Glomerular visceral epithelial cell (primary cell): ENCODE results near the gene DPY19L3.
"Not testable (repeated sequence)": the region's sequence is repeated elsewhere in the genome, so short reads cannot be mapped to it uniquely, and the experiment has no call there.

Experiments used
- DNase-seq: peaks from one replicate; pipeline ENCODE4 v3.0.0-alpha.2; 2016; ENCODE audit errors: extremely low spot score

The DPY19L3 gene, protein sequence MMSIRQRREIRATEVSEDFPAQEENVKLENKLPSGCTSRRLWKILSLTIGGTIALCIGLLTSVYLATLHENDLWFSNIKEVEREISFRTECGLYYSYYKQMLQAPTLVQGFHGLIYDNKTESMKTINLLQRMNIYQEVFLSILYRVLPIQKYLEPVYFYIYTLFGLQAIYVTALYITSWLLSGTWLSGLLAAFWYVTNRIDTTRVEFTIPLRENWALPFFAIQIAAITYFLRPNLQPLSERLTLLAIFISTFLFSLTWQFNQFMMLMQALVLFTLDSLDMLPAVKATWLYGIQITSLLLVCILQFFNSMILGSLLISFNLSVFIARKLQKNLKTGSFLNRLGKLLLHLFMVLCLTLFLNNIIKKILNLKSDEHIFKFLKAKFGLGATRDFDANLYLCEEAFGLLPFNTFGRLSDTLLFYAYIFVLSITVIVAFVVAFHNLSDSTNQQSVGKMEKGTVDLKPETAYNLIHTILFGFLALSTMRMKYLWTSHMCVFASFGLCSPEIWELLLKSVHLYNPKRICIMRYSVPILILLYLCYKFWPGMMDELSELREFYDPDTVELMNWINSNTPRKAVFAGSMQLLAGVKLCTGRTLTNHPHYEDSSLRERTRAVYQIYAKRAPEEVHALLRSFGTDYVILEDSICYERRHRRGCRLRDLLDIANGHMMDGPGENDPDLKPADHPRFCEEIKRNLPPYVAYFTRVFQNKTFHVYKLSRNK

DNA sequence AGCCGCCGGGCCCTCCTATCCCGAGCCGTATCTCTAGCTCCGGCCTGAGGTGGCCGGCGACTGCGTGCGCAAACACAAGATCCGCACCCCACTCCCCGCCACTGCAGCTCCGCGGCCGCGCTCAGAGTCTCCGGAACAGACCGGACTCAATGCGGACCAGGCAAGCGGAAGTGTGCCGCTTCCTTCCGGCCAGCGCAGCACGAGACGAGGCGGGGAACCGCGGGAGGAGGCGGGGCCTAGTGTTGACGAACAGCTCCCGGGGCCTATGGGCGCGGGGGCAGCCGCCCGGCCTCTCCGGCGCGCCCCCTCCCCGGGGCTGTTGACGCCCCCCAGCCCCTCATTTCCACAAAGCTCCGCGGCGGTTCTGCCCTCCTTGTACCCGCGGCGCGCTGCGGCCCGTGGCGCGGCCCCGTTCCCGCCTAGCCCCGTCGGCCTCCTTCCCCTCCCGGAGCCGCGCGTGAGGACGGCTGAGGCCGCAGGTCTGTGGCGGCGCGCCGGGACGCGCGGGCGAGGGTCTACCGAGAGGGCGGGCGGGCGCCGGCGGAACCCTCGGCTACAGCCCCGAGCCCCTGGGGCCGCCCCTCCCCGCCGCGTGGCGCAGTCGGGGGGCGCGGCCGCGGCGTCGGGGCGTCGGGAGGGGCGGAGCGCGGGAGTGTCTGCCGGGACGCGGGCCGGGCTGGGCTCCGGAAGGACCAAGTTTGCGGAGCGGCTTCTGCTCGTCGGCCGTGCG, at the start of gene DPY19L3:
Gene DPY19L3 (plus strand): TSS at position 340 of the 730 bp plus-strand sequence. CDS start 2,484 bp downstream, outside the sequence.
- DNase-seq = peak; percentile 94

DNA sequence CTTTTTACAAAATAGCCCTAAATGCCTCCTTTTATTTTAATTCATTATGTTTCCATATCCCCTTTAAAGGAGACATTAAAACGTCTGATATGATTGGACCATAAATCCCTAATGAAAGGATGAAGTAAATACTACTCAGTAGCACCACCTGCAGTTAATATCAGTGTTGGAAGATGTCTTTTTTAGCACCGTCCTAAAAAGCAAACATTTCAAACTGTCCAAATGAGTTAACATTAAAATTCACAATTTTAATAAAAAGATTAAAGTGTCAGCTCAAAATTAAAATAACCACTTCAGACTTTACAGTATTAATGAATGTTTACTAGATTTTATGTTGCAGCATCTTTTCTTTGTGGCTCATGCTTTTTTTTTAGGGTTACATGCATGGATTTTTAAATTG, 47.9 kb upstream of the DPY19L3 start:
- DNase-seq = no peak

DNA sequence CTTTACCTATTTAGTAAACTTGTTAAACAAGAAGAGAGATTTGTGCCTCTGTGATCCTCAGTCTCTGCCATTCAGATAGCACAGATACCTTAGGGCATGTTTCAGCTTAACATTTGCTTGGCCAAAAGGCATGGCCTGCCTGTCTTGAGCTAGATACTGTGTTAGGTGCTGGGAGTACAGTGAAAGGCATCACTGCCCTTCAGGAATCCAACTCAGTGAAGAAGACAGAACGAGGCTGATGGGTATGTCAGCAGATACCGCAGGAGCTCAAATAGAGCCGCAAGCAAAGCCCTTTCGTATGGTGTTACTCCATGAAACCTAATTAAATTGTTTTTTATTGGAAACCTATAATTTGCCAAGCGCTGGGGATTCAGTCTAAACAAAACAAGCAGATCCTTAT, 47.2 kb upstream of the DPY19L3 start:
- peak; percentile 35 for DNase-seq

DNA sequence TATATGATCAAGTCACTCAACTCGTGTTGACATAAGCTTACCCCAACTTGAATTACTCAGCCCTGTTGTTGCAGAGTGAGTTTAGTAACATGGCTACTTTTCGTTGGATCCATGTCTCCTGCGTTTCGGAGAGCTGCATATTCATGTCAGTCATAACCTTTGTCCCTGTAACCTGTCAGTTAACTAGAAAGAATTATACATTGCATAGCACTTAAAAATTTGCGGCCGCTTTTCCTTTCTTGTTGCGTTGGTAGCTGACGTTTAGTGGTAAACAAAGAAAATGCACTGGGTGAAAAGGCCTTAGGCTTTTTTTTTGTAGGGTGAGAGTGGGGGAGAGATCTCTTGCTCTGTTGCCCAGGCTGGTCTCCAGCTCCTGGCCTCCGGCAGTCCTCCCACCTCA, 46.0 kb upstream of the DPY19L3 start:
- no peak for DNase-seq

DNA sequence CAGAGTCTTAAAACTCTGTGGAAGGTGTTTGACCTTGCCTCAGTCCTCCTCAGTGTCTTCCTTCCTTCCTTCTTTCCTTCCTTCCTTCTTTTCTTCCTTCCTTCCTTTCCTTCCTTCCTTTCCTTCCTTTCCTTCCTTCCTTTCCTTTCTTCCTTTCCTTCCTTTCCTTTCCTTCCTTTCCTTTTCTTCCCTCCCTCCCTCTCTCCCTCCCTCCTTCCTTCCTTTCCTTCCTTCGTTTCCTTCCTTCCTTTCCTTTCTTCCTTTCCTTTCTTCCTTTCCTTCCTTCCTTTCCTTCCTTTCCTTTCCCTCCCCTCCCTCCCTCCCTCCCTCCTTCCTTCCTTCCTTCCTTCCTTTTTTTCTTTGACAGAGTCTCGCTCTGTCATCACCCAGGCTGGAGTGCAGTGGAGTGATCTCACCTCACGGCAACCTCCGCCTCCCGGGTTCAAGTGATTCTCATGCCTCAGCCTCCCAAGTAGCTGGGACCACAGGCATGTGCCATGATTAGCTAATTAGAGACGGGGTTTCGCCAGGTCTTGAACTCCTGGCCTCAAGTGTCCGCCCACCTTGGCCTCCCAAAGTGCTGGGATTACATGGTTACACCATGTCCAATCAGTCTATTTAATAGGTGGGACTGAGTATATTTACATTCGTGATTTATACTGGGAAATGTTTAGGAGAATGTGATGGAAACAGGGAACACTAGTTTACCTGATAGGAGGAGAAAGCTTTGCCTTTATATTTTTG, 43.8 kb upstream of the DPY19L3 start:
- no peak for DNase-seq

DNA sequence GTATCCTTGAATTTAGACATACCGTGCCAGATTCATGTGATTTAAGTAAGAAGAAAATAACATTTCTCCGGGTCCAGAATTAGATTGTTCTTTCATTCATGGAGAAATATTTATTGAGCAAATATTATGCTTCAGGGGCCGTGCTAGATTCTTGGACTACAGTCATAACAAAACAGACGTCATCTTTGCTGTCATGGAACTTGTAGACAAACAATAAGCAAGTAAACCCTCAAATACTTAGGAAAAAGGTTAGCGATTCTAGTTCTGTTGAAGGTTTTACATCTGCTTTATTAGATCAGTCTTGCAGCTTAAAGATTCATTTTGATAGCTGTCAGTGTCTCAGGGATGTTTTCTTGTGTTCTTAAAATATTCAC, 43.3 kb upstream of the DPY19L3 start:
- DNase-seq = no peak

DNA sequence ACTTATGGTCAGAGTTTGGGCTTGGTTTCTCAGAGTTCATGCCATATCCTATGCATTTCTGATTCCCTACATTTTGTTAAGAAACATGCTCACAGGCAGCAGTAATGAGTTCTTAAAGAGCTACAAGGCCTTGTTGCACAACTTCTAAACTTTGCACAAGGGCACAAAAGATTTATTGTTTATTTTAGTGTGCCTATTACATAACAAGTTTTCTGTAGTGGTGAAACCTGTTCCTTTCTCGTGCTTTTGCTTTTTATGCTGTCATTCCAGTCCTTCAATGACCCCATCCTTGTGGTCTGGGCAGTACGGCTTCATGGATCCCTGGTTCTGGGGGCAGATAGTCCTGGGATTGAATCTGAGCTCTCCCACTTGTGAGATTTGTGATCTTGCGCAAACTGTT, 42.4 kb upstream of the DPY19L3 start:
- no peak for DNase-seq

DNA sequence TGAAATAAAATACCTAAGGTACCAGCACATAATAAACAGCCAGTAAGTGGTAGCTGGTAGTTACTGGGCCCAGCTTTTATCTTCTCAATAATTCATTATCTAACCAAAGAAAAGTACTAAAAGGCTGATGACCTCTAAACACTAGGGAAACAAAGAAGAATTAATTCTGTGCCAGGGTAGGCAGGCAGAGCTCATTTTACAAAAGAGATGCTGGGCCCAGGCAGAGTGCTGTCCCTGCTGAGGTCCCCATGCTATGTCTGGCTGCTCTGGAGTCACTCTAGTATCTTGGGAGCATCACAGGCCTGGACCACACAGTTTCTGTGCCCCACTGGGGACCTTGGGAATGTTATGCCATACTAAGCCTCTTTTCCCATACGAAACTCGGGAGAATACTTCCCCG, 41.9 kb upstream of the DPY19L3 start:
- no peak for DNase-seq

DNA sequence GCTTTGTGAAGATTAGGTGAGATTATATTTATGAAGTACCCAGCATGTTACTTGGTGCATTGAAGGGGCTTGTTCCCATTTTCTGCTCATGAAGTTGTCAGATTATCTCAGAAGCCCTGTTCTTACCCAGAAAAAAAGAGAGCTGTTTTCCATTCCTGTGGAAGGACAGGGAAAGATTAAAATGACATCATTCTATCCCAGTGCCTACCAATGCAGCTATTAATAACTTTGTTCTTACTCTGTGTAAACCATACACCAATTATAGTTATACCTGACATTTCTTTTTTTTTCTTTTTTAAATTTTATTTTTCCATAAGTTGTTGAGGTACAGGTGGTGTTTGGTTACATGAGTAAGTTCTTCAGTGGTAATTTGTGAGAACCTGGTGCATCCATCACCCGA, 41.5 kb upstream of the DPY19L3 start:
- DNase-seq = no peak

DNA sequence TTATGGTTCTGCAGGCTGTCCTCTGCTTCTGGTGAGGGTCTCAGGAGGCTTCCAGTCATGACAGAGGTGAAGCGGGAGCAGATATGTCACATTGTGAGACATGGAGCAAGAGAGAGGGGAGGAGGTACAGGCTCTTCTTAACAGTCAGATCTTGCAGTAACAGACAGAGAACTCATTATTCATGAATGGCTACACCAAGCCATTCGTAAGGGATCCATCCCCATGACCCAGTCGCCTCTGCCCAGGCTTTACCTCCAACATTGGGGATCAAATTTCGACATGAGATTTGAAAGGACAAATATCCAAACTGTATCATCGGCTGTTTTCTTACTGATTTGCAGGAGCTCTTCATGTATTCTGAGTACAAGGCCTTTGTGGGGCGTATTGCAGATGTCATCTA, 38.5 kb upstream of the DPY19L3 start:
- DNase-seq = no peak

DNA sequence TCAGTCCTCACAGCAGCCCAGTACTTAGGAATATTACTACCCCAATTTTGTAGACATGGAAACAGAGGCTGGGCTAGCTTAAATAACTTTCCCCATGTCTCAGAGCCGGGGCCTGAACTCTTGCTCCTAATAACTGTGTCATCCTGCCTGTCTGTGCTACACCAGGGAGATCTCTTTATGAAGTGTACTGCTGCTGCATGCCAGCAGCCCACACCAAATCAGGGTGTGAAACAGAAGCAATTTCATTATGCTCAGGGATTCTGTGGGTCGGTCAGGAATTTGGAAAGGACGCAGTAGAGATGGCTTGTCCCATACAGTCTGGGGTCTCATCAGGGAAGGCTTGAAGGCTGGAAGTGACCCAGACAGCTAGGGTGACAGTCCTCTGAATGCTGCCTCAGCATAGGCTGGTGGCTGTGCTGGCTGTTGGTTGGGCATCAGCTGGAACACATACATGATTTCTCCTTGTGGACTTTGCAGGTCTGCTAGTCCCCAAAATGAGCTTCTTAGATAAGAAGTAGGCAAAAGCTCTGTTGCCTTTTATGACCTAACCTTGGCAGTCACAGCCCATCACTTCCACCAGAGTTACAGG, 37.5 kb upstream of the DPY19L3 start:
- no peak for DNase-seq

DNA sequence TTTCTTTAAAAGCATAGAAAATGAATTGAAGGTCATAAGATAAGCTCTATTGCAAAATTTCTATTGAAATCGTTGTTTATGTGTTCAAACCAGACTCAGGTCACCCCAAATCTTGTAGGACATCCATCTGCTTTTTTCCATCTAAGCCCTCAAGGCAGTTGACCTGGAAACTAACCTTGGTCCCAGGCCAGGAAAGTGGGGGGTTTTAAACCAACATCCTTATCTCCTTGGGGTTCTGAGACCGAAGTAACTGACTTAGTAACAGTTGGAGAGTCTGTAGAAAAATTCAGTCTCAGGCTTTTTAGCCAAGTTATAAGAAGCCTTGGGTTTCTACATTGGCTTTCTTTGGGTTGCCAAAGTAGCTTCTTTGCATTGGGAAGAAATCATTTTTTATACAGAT, 36.8 kb upstream of the DPY19L3 start:
- no peak for DNase-seq

DNA sequence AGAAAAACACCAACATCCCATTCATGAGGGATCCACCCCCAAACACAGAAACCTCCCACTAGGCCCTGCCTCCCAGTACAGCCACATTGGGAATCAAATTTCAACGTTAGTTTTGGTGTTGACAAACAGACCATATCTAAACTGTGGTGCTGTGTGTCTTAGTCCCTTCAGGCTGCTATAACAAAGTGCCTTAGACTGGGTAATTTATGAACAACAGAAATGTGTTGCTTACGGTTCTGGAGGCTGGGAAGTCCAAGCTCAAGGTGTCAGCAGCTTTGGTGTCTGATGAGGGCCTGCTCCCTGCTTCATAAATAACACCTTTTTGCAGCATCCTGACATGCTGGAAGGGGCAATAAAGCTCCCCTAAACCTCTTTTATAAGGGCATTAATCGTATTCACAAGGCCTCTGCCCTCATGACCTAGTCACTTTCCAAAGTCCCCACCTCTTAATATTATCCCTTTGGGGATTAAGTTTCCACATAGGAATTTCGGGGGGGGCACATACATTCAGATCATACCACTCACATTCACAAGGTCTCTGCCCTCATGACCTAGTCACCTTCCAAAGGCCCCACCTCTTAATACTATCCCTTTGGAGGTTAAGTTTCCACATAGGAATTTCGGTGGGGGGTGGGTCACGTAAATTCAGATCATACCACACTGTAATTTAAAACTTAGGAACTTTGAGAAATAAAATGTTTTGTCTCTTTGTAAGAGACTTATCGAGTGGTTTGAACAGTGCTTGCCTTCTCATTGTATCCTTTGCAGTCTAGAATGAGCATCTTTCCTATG, 32.6 kb upstream of the DPY19L3 start:
- DNase-seq = peak; percentile 13

DNA sequence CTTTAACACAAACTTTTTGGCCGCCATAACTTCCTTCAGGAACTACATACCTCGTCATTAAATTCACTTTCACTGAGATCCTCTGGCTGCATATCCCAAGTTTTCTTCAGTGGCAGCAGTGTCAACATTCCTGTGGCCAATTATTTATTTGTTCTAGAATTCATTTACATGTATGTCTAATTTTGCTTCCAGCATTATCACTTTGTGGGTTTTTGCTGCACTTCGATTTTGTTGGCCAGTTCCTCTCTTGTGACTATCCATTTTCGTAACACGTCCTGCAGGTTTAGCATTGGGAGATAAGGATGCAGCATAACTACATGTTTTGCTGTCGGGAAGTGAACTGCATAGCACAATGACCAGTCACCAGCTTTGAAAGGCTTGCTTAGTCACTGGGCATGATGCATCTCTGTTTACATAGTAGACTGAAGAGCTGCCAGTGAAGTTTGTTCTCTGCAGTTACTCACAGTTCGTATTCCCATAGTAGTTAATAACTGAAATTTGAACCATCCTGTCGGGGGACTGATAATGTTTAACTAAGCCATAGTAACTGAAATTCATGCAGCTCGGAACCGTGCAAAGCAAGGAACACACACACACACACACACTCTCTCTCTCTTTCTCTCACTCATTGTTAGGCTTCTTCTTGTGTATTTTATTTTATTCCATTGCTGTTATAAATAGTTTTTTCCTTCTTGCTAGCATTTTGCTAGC, 31.8 kb upstream of the DPY19L3 start:
- DNase-seq = peak; percentile 95

DNA sequence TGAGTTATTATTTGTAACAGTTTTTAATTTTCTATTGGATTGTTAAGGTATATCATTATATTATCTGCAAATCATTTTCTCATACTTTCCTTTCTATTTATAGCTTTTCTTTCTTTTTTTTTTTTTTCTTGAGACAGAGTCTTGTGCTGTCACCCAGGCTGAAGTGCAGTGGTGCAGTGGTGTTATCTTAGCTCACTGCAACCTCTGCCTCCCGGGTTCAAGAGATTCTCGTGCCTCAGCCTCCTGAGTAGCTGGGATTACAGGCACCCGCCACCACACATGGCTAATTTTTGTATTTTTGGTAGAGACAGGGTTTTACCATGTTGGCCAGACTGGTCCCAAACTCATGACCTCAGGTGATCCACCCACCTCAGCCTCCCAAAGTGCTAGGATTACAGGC, 31.2 kb upstream of the DPY19L3 start:
- DNase-seq = not testable (repeated sequence)

DNA sequence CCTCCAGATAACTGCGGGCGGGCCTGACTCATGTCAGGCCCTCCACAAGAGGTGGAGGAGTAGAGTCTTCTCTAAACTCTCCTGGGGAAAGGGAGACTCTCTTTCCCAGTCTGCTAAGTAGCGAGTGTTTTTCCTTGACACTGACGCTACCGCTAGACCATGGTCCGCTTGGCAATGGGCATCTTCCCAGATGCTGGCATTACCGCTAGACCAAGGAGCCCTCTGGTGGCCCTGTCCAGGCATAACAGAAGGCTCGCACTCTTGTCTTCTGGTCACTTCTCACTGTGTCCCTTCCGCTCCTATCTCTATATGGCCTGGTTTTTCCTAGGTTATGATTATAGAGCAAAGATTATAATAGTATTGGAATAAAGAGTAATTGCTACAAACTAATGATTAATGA, 28.5 kb upstream of the DPY19L3 start:
- peak; percentile 12 for DNase-seq

DNA sequence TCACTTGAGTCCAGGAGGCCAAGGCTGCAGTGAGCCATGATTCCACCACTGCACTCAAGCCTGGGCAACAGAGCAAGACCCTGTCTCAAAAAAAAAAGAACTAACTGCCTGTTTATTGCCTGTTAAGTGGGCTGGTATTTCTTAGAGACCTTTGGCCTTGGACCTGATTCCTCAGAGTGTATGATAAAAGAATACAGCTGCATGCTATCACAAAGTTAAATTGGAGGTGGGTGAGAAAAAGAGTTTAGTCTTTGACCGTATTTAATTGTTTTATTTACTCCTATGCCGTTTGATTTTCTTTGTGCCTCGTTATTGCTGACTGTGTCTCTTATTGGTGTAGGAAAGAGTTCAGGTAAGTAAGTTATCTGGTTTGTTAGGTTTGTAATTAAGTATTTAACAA, 25.3 kb upstream of the DPY19L3 start:
- no peak for DNase-seq

DNA sequence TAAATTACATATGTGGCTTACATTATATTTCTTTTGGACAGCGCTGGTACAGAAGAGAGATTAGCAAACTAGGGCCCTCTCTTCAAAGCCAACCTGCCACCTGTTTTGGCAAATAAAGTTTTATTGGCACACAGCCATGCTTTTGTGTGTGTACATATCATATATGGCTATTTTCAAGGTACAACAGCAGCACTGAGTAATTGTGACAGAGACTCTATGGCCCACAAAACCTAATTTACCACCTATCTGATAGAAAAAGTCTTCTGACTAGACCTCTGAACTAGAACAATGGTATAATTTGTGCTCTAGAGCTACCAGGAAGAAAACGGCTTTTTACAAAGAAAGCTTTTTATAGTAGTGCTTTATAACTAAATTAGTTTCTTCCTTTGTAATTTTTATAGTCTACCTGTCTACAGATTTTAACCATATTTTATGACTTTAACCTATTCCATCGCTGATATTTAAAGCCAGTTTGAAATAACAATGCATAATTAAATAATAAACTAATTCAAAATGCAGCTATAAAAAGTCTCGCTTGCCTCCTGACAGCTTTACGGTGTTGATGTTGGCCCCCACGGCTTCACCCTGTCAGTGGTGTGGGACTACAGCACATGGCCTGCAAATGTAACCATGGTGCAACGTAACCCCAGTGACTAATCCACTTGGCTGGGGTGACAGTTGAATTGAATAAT, 17.7 kb upstream of the DPY19L3 start:
- no peak for DNase-seq

DNA sequence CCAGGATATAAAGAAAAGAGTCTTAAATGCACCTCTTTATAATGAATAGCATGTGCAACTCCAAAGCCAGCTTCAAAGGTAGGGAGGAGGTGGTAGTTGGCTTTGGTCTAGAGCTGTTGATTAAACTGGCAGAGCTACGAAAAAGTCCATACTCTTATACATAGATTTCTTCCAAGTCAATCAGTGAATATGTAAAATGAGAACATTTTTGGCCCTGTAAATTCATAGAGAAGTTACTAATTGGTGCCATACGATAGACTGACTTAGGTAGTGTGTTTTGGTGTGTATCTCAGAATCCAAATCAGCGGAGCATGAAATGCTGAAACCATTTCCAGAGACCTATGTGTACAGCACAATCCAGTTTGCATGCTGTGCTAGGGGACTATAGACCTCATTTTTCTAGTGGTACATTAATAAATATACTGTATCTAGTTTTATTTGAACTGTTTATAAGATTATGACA, 17.1 kb upstream of the DPY19L3 start:
- no peak for DNase-seq
